GM18511 (cell line): ENCODE data around the gene SLC49A4.
A peak's percentile ranks its signal among the peaks of the same experiment; 100 is the strongest.

Experiments used
- ATAC-seq: cut with Tn5 transposase; IDR thresholded peaks from one replicate; pipeline ENCODE4 v1.9.1; 2021; ENCODE audit warnings: mild to moderate bottlenecking, moderate library complexity; ENCODE audit not compliant: unreplicated experiment

Gene SLC49A4

GRCh38 chr3:122857019-122857418, 62.1 kb downstream of the SLC49A4 start:
- no peak for ATAC-seq

- ATAC-seq: no peak
Observed at GRCh38 chr3:122858373-122858772, 63.5 kb downstream of the SLC49A4 start.

DNA sequence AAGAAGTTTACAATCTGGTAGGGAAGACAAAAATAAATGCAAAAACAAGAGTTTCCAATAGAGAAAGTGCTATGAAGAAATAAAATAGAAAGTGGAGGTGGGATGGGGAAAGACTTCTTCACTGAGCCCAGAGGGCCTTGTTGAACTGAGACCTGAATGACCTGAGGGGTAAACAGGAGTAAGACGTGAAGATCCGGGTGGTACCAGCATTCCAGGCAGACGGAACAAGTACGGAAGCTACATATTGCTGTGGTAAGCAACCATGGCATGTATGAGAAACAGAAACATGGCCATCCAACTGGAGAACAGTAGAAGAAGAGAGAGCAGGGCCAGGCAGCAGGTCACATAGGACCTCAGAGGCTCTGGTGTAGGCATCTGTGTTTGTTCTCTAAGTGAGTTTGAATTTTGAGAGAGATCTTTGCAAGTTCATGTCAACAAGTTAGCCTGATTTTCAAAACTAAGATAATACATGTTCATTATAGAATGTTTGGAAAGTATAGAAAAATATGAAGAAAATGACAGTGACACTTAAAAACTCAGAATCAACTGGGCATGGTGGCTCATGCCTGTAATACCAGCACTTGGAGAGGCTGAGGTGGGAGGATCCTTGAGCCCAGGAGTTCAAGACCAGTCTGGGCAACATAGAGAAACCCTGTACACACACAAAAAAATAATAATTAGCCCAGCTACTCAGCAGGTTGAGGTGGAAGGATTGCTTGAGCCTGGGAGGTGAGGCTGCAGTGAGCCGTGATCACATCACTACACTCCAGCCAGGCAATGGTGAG, 64.3 kb downstream of the SLC49A4 start:
- no peak for ATAC-seq

GRCh38 chr3:122862381-122862780, 67.5 kb downstream of the SLC49A4 start:
- ATAC-seq: no peak

DNA sequence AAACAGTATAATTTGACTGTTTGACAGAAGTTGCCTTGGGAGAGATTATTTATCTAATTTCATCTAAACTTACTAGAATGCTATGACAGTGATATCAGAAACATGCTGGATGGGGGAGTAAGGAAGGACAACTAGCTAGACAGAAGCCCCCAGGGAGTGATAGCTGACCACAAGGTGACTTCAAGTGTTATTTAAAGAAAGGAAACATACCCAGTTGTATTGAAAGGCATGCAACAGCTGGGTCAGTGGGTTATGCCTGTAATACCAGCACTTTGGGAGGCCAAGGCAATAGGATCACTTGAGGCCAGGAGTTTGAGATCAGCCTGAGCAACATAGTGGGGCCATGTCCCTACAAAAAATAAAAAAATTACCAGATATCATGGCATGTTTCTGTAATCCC, 69.6 kb downstream of the SLC49A4 start:
- ATAC-seq: no peak

DNA sequence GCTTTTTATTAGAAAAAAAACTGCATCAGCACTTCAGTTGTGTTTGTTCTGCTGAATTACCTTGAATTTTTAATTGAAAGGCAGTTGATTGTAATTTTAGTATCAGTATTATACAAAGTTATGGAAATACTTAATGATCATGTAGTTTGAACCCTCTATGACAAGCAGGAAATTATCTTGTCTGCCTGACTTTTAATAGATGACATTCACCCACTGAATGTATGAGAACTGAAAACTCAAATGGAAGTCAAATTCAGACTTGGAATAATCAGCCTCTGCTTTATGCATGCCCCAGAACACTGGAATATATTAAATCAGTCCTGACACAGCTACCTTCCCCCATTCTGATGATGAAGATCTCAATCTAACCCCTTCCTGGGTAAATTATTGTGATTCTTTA, 73.5 kb downstream of the SLC49A4 start:
- ATAC-seq: no peak

GRCh38 chr3:122873741-122874515, 79.1 kb downstream of the SLC49A4 start:
- ATAC-seq: no peak

DNA sequence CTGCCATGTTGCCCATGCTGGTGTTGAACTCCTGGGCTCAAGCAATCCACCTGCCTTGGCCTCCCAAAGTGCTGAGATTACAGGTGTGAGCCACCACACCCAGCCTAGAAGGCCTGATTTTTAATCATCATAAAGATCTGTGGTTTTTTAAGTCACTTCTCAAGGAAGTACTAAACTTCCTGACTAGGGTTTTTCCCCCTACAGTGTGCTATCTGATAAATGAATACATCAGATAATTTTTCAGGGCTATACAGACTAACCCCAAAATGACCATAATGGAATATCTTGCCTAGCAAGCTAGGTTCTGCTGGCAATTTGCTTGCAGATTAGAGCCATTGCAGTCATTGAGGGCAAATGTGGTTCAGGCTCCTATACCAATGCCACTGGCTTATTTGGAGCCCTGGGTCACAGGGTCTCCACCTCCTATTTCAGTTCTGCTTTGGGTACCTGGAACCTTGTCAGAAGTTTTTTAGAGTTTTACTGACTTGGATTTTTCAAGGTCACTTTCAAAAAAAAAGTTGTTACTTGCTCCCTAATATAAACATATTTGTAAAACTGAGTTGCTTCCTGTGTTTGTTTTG, 80.8 kb downstream of the SLC49A4 start:
- ATAC-seq: no peak

GRCh38 chr3:122880173-122880572, 85.3 kb downstream of the SLC49A4 start:
- ATAC-seq: no peak

DNA sequence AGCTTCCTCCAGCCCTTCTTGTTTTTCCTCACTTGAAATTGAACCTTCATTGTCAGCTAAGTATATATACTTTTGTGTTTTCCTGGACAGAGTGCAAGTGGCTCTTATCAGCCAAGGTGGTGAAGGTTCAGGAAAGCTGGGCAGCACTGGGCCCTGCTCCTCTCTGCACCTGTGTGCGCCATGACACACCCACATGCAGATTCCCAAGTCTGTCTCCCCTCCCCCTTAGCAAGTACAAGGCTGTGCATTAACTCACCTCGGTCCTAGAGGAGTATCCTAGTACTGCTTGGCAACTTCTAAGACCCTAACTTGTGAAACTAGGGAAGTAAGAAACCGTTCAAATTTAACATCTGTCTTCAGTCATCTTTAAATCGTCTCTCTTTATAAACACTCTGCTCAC, 85.8 kb downstream of the SLC49A4 start:
- no peak for ATAC-seq

DNA sequence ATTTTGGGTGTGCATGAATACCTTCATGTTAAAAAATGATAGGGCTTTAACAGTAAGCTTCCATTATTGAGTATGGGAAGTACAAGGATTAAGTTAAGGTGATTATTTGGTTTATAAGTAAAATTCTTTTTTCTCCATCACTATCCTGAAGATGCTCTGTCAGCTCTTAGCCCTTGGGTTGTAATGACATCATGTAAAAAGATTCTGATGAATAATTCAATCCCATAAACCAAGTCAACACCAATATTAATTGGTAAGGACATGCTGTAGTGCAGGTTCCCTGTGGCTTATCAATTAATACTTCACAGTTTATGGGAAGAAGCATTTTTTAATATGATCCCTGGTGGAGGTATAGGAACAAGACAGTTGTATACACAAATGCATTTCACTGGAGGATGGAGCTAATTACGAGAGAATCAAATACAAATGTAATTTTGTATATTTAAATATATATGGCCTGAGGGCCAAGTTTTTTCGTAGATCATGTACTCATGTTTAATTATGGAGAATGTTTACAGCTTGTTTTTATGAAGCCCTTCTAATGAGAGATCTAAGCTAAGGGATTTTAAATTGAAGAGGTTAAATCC, 87.6 kb downstream of the SLC49A4 start:
- no peak for ATAC-seq

- no peak for ATAC-seq
Observed at GRCh38 chr3:122886251-122886650, 91.4 kb downstream of the SLC49A4 start.

DNA sequence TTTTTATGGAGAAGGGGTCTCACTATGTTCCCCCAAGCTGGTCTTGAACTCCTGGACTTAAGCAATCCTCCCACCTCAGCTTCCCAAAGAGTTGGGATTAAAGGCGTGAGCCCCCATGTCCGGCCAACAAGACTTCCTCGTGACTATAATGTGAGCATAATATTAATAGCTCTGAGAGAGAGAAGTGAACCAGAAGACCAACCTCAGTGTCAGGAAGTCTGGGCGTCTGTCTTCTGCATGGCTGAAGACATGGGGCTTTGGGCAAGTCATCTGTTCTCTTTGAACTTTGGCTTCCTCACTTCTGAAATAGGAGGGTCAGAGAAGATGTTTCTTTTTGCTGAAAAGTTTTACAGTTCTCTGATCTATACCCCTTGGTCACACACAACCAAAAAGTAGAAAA, 92.1 kb downstream of the SLC49A4 start:
- ATAC-seq: no peak

DNA sequence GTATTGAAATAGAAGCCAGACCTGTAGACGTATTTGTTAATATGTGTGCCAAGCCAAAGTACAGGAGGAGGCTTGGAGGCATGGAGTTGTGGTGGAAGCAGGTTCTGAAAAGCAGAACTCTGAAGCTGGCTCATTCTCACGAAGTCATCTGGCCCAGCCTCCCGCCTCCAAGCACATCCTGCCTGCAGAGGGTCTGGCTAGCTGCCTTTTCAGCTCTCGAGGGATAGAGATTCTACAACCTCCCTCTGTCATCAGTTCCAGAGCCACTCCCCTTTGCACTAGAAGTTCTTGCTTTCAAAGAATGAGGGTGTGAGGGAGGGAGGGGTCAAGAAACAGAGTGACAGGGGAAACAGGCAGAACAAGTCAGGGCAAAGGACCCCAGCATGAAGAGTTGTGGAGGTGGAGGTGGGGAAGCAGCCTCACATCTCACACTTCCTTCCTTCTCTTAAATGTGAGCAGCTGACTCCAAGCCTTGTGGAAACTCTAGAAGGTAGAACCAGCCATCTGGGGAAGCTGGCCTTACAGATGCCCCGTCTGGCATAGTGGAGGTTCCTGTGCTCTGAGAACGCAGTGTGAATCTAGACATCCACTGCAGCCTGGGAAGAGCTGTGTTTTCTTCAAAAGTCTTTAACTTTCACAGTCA, 95.3 kb downstream of the SLC49A4 start:
- ATAC-seq: peak; percentile 83

DNA sequence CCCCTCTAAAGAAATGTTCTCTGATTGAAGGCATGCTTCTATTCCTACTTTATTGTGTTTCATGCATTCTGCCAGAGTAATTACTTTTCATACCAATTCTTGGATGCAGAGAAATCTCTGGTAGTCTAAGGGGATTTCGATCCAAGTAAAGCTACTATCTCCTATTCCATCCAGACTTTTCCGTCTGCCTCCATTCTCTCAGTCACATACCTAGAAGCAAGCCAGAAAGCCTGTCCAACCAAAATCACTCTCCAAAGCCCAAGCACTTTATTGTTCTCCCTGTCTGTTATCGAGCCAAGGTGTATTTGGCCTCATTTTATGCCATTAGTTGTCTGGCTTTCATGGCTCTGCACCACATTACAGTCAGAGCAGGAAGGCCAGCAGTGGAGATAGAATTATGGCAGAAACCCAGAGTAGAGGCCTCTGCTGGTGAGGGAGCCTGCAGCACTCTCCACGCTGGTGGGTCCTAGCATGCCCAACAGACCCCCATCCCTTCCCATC, 95.9 kb downstream of the SLC49A4 start:
- no peak for ATAC-seq

DNA sequence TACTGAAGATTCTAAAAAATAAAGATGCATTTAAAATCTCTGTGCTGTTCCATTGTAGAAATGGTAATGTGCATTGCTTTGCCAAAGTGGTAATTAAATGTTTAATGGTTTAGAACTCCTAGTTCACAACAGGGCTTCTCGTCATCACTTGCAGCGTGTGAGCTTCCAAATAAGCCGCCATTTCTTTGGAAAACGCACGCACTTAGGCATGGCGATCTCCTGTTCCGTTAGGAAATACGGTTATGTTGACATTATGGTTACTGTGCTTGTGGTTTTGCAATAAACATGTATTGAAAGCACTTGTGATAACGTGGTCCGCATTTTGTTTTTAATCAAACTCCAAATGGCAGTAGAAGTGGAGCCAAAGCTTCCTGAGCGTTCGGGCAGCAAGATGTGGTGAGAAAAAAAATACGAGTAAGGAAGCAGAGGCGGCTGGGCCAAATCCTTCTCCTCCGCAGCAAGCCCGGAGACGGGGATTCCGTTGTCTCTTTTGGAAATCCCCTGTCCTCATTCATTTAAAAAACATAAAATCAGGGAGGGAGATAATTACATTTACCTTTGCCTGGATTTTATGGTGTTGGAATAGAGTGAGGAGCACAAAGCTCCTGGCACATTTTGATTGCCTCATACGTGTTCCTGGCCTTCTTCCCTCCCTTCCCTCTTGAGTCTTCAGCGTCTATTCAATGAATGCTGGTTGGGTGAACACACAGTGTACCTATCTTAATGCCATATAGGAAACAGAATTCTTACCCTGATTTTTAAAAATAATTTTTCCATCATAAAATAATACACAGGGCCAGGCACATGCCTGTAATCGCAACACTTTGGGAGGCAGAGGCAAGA, 97.5 kb downstream of the SLC49A4 start:
- ATAC-seq: no peak

DNA sequence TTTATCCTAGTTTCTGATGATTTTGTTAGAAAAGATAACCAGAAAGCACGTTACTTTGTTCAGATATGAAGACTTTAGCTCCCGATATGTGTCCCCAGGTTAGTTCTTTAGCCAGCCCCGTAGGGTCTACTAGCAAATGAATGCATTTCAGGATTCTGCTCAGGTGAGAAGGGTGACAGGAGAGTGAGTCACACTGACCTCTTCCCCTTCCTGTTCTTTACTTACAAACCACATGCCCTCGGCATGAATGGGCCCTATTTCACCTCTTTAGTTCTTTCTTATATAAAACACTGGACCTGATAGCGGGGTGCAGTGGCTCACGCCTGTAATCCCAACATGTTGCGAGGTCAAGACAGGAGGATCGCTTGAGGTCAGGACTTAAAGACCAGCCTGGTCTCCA, 98.4 kb downstream of the SLC49A4 start:
- peak; percentile 56 for ATAC-seq

- no peak for ATAC-seq
Observed at GRCh38 chr3:122893754-122894668, 99.1 kb downstream of the SLC49A4 start.

GRCh38 chr3:122898298-122898697, 103.4 kb downstream of the SLC49A4 start:
- ATAC-seq: no peak
